ENCODE data around the gene FBXW5. TPM values are rescaled to one million over a fixed set of nuclear protein-coding genes. Genes with fewer than 3 reads are reported as not detected.

FBXW5 gene
- total RNA-seq, 1 experiment from 2014 or later: 70.5 TPM

DNA sequence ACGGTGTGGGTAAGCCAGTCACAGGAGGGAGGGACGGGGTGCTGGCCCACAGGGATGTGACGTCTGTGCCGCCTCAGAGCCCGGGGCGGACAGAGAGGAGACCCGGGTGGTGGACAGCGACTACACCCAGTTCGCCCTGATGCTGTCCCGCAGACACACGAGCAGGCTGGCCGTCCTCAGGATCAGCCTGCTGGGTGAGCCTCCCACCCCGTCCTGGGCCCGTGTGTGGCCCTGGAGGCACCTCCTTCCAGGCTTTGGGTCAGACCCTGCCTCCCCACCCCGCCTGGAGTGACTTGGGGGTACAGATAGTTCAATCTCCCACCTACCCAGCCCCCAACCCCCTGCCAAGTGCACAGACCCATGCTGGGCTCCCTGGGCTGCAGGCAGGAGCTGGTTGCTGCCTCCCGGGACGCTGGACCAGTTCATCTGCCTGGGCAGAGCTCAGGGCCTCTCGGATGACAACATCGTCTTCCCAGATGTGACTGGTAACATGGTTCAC, 9.3 kb upstream of the FBXW5 start (continued):
- TF ChIP-seq, protein P1, sequence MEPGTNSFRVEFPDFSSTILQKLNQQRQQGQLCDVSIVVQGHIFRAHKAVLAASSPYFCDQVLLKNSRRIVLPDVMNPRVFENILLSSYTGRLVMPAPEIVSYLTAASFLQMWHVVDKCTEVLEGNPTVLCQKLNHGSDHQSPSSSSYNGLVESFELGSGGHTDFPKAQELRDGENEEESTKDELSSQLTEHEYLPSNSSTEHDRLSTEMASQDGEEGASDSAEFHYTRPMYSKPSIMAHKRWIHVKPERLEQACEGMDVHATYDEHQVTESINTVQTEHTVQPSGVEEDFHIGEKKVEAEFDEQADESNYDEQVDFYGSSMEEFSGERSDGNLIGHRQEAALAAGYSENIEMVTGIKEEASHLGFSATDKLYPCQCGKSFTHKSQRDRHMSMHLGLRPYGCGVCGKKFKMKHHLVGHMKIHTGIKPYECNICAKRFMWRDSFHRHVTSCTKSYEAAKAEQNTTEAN (CRISPR knock-in tag; IDR thresholded peaks at IDR 0.05): no peak
- TF ChIP-seq, protein P2, sequence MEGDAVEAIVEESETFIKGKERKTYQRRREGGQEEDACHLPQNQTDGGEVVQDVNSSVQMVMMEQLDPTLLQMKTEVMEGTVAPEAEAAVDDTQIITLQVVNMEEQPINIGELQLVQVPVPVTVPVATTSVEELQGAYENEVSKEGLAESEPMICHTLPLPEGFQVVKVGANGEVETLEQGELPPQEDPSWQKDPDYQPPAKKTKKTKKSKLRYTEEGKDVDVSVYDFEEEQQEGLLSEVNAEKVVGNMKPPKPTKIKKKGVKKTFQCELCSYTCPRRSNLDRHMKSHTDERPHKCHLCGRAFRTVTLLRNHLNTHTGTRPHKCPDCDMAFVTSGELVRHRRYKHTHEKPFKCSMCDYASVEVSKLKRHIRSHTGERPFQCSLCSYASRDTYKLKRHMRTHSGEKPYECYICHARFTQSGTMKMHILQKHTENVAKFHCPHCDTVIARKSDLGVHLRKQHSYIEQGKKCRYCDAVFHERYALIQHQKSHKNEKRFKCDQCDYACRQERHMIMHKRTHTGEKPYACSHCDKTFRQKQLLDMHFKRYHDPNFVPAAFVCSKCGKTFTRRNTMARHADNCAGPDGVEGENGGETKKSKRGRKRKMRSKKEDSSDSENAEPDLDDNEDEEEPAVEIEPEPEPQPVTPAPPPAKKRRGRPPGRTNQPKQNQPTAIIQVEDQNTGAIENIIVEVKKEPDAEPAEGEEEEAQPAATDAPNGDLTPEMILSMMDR (IDR thresholded peaks at IDR 0.05): no peak
- no peak for TF ChIP-seq ZNF317 (CRISPR knock-in tag; IDR thresholded peaks at IDR 0.05; ENCODE audit: borderline replicate concordance, low read depth)
- no peak for TF ChIP-seq NR1H2 (CRISPR knock-in tag; IDR thresholded peaks at IDR 0.05)

DNA sequence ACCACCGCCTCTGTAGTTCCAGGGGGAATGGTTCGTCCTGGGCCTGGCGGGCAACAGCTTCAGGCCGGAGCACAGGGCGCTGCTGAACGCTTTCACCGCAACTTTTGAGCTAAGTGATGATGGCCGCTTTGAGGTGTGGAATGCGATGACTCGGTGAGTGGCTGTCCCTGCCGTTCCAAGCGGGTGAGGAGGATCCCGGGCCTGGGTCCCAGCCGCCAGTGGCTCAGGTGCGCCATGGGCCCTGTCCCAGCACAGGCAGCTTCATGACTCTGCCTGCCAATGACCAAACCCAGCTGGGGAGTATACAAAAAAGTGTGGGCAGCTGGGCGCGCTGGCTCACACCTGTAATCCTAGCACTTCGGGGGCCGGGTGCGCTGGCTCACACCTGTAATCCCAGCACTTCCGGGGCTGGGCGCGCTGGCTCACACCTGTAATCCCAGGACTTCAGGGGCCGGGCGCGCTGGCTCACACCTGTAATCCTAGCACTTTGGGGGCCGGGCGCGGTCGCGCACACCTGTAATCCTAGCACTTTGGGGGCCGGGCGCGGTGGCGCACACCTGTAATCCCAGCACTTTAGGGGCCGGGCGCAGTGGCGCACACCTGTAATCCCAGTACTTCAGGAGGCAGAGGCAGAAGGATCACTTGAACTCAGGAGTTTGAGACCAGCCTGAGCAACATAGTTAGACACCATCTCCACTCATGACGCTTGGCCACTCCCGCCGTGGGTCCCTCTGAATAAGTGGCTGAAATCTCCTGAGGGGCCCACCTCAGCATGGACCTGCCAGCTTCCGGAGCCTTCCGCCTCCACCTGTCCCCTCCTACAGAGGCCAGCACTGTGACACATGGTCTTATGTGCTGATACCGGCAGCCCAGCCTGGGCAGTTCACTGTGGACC, 8.6 kb upstream of the FBXW5 start:
- H3K36me3 Mint-ChIP-seq: no peaks in the 10 kb centered on the region
- ChIA-PET CTCF (interaction anchor here (0.5 to 2.9 kb wide), 7 partner anchors 9 to 132 kb away, joined by 3 to 17 read pairs (median 3); no protein-coding TSS in a partner anchor), POLR2A (interaction anchor here (0.6 kb wide), 1 partner anchor 364 kb away, joined by 3 read pairs; no protein-coding TSS in a partner anchor)
- H3K9me3 Mint-ChIP-seq: peaks cover 9% of the 10 kb centered on the region
- no peak overlapping the region for H3K27ac Mint-ChIP-seq
- H3K4me1 Mint-ChIP-seq: peaks cover 3% of the 10 kb centered on the region
- no peak overlapping the region for H3K4me3 Mint-ChIP-seq
- no peak for DNase-seq (ENCODE audit: low spot score)
- H3K27me3 Mint-ChIP-seq (ENCODE audit: low read depth): no peaks in the 10 kb centered on the region
- ATAC-seq: no peak
- TF ChIP-seq, protein P3, sequence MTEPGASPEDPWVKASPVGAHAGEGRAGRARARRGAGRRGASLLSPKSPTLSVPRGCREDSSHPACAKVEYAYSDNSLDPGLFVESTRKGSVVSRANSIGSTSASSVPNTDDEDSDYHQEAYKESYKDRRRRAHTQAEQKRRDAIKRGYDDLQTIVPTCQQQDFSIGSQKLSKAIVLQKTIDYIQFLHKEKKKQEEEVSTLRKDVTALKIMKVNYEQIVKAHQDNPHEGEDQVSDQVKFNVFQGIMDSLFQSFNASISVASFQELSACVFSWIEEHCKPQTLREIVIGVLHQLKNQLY (CRISPR knock-in tag; IDR thresholded peaks at IDR 0.05): no peak
- TF ChIP-seq, protein P4, sequence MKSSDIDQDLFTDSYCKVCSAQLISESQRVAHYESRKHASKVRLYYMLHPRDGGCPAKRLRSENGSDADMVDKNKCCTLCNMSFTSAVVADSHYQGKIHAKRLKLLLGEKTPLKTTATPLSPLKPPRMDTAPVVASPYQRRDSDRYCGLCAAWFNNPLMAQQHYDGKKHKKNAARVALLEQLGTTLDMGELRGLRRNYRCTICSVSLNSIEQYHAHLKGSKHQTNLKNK (CRISPR knock-in tag; IDR thresholded peaks at IDR 0.05): no peak
- TF ChIP-seq ZNF138 (CRISPR knock-in tag; conservative IDR thresholded peaks at IDR 0.05) (no peak), ELF4 (CRISPR knock-in tag; IDR thresholded peaks at IDR 0.05; ENCODE audit: low read depth) (no peak), NFYB (CRISPR knock-in tag; conservative IDR thresholded peaks at IDR 0.05; ENCODE audit: low read depth) (no peak), ZBTB21 (CRISPR knock-in tag; IDR thresholded peaks at IDR 0.05; ENCODE audit: borderline replicate concordance) (no peak), ETV6 (CRISPR knock-in tag; IDR thresholded peaks at IDR 0.05) (no peak), SP1 (CRISPR knock-in tag; conservative IDR thresholded peaks at IDR 0.05) (no peak), PRRX2 (CRISPR knock-in tag; IDR thresholded peaks at IDR 0.05) (no peak), FOXK1 (CRISPR knock-in tag; IDR thresholded peaks at IDR 0.05) (no peak), SMAD4 (CRISPR knock-in tag; IDR thresholded peaks at IDR 0.05) (no peak), FOXP1 (CRISPR knock-in tag; IDR thresholded peaks at IDR 0.05; ENCODE audit: borderline replicate concordance) (no peak)
- TF ChIP-seq, protein P5, sequence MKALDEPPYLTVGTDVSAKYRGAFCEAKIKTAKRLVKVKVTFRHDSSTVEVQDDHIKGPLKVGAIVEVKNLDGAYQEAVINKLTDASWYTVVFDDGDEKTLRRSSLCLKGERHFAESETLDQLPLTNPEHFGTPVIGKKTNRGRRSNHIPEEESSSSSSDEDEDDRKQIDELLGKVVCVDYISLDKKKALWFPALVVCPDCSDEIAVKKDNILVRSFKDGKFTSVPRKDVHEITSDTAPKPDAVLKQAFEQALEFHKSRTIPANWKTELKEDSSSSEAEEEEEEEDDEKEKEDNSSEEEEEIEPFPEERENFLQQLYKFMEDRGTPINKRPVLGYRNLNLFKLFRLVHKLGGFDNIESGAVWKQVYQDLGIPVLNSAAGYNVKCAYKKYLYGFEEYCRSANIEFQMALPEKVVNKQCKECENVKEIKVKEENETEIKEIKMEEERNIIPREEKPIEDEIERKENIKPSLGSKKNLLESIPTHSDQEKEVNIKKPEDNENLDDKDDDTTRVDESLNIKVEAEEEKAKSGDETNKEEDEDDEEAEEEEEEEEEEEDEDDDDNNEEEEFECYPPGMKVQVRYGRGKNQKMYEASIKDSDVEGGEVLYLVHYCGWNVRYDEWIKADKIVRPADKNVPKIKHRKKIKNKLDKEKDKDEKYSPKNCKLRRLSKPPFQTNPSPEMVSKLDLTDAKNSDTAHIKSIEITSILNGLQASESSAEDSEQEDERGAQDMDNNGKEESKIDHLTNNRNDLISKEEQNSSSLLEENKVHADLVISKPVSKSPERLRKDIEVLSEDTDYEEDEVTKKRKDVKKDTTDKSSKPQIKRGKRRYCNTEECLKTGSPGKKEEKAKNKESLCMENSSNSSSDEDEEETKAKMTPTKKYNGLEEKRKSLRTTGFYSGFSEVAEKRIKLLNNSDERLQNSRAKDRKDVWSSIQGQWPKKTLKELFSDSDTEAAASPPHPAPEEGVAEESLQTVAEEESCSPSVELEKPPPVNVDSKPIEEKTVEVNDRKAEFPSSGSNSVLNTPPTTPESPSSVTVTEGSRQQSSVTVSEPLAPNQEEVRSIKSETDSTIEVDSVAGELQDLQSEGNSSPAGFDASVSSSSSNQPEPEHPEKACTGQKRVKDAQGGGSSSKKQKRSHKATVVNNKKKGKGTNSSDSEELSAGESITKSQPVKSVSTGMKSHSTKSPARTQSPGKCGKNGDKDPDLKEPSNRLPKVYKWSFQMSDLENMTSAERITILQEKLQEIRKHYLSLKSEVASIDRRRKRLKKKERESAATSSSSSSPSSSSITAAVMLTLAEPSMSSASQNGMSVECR (CRISPR knock-in tag; IDR thresholded peaks at IDR 0.05; ENCODE audit: borderline replicate concordance): no peak
- TF ChIP-seq, protein P6, sequence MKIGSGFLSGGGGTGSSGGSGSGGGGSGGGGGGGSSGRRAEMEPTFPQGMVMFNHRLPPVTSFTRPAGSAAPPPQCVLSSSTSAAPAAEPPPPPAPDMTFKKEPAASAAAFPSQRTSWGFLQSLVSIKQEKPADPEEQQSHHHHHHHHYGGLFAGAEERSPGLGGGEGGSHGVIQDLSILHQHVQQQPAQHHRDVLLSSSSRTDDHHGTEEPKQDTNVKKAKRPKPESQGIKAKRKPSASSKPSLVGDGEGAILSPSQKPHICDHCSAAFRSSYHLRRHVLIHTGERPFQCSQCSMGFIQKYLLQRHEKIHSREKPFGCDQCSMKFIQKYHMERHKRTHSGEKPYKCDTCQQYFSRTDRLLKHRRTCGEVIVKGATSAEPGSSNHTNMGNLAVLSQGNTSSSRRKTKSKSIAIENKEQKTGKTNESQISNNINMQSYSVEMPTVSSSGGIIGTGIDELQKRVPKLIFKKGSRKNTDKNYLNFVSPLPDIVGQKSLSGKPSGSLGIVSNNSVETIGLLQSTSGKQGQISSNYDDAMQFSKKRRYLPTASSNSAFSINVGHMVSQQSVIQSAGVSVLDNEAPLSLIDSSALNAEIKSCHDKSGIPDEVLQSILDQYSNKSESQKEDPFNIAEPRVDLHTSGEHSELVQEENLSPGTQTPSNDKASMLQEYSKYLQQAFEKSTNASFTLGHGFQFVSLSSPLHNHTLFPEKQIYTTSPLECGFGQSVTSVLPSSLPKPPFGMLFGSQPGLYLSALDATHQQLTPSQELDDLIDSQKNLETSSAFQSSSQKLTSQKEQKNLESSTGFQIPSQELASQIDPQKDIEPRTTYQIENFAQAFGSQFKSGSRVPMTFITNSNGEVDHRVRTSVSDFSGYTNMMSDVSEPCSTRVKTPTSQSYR (CRISPR knock-in tag; IDR thresholded peaks at IDR 0.05): no peak
- TF ChIP-seq, protein P7, sequence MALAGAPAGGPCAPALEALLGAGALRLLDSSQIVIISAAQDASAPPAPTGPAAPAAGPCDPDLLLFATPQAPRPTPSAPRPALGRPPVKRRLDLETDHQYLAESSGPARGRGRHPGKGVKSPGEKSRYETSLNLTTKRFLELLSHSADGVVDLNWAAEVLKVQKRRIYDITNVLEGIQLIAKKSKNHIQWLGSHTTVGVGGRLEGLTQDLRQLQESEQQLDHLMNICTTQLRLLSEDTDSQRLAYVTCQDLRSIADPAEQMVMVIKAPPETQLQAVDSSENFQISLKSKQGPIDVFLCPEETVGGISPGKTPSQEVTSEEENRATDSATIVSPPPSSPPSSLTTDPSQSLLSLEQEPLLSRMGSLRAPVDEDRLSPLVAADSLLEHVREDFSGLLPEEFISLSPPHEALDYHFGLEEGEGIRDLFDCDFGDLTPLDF (CRISPR knock-in tag; IDR thresholded peaks at IDR 0.05): no peak

Measured in WTC11 (cell line).